Gastrocnemius medialis (tissue), 4 donors: ENCODE results near the gene PTPN3. TPM values are rescaled to one million over a fixed set of nuclear protein-coding genes. Genes with fewer than 3 reads are reported as not detected.

ENCODE experiments used
- ATAC-seq, 2 donors: fragments of 150-250 bp; one replicate each; pipeline ENCODE4 v1.9.1; 2016
- DNase-seq, 2 donors: peaks; one replicate each; pipeline ENCODE4 v3.0.0-alpha.2; 2019
- H3K27ac ChIP-seq, 4 donors: fragments of 200-600 bp; sonication (generic); 1 replicate in 1 of 4; 2 replicates in 3 of 4; pipeline ENCODE4 v1.5.1; 2016 to 2018; ENCODE audit warnings: mild to moderate bottlenecking in 2 of 4, moderate library complexity in 1 of 4
- H3K27me3 ChIP-seq, 3 donors: fragments of 200-600 bp; sonication (generic) in 2 of 3; 1 replicate in 1 of 3; 2 replicates in 2 of 3; pipeline versions ENCODE4 v1.5.1 to v1.6.0; 2016 to 2019; ENCODE audit warnings: mild to moderate bottlenecking in 1 of 3, moderate library complexity in 1 of 3
- H3K36me3 ChIP-seq, 2 donors: fragments of 200-600 bp; sonication (generic) in 1 of 2; one replicate each; pipeline ENCODE4 v1.5.1; 2017 to 2018
- H3K4me1 ChIP-seq, 2 donors: fragments of 200-600 bp; sonication (generic) in 1 of 2; one replicate each; pipeline ENCODE4 v1.5.1; 2016 to 2017; ENCODE audit warnings: mild to moderate bottlenecking in 2 of 2
- H3K4me3 ChIP-seq, 4 donors: fragments of 200-600 bp; sonication (generic) in 3 of 4; 1 replicate in 1 of 4; 2 replicates in 3 of 4; pipeline ENCODE4 v1.5.1; 2016 to 2019; ENCODE audit warnings: mild to moderate bottlenecking in 2 of 4
- H3K9me3 ChIP-seq, 3 donors: fragments of 200-600 bp; sonication (generic) in 2 of 3; 1 replicate in 1 of 3; 2 replicates in 2 of 3; pipeline ENCODE4 v1.5.1; 2016 to 2019
- POLR2A ChIP-seq, 2 donors: fragments of 450-650 bp; IDR thresholded peaks; one replicate each; pipeline ENCODE4 v1.6.1; 2017; ENCODE audit warnings: antibody characterized with exemption in 2 of 2, mild to moderate bottlenecking in 2 of 2, moderate library complexity in 2 of 2
- in situ Hi-C, 4 donors: fragments of 200-750 bp; cut with MboI; loops; one replicate each; pipeline versions ENCODE4 v1.15.0 to v1.8.0; 2017; ENCODE audit warnings: low sequenced_read_pairs in 4 of 4
- intact Hi-C: fragments of 100-400 bp; cut with DNase I; formaldehyde crosslinking; loops from one replicate; pipeline ENCODE4 v1.15.1; 2023; ENCODE audit warnings: low total_unique reads
- total RNA-seq, 4 donors: library from RNA; depleted of rRNA; stranded (reverse); fragments of >200 nt; gene quantifications; one replicate each; pipeline versions ENCODE4 v1.1.0 to v1.2.3, GENCODE V29; 2016
- TF ChIP-seq, protein P1 (sequence below), 5 experiments: fragments of 450-650 bp in 3 of 5; fragments of 200-600 bp in 2 of 5; sonication (generic) in 2 of 5; IDR thresholded peaks in 4 of 5; conservative IDR thresholded peaks in 1 of 5; 1 replicate in 4 of 5; 2 replicates in 1 of 5; pipeline ENCODE4 v1.5.1; 2016 to 2019; ENCODE audit warnings: antibody characterized with exemption in 5 of 5, mild to moderate bottlenecking in 3 of 5, moderate library complexity in 3 of 5

Gene PTPN3
- total RNA-seq, 4 donors from 2014 or later, result 15.6 to 305 (median 82.2) TPM

DNA sequence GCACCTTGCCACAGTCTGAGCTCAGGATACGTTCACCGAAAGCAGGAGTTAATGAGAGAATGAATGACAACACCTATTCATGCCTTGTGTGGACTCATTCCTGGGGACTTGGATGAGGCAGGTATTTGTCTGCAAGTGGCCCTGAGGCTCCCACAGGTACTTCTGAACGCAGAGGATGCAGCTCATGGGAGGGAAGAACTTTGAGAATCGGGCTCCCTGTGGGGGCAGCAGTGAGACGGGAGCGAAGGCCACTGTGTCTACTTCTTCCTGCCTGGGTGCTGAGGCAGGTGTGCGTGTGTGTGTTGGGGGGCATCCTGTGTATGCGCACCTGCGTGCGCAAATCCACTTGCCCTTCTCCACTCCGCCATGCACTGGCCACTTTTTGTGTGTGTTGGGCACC, 42.2 kb downstream of the PTPN3 start:
- Histone ChIP-seq H3K27me3 (no peaks in the 10 kb centered on the region), H3K27ac (no peak overlapping the region), H3K9me3 (no peaks in the 10 kb centered on the region), H3K36me3 (peaks cover 0 to 13% of the 10 kb centered on the region in 2 donors), H3K4me1 (peaks cover 0 to 17% of the 10 kb centered on the region in 2 donors), H3K4me3 (no peak overlapping the region)
- ATAC-seq (no peak), DNase-seq (no peak)
- intact Hi-C loops, result no loop called here
- TF ChIP-seq POLR2A (IDR thresholded peaks at IDR 0.05), result no peak
- TF ChIP-seq, protein P1, sequence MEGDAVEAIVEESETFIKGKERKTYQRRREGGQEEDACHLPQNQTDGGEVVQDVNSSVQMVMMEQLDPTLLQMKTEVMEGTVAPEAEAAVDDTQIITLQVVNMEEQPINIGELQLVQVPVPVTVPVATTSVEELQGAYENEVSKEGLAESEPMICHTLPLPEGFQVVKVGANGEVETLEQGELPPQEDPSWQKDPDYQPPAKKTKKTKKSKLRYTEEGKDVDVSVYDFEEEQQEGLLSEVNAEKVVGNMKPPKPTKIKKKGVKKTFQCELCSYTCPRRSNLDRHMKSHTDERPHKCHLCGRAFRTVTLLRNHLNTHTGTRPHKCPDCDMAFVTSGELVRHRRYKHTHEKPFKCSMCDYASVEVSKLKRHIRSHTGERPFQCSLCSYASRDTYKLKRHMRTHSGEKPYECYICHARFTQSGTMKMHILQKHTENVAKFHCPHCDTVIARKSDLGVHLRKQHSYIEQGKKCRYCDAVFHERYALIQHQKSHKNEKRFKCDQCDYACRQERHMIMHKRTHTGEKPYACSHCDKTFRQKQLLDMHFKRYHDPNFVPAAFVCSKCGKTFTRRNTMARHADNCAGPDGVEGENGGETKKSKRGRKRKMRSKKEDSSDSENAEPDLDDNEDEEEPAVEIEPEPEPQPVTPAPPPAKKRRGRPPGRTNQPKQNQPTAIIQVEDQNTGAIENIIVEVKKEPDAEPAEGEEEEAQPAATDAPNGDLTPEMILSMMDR (IDR thresholded peaks at IDR 0.05 in 4 of 5, conservative IDR thresholded peaks at IDR 0.05 in 1 of 5), result no peak
- in situ Hi-C loops, result no loop called here

DNA sequence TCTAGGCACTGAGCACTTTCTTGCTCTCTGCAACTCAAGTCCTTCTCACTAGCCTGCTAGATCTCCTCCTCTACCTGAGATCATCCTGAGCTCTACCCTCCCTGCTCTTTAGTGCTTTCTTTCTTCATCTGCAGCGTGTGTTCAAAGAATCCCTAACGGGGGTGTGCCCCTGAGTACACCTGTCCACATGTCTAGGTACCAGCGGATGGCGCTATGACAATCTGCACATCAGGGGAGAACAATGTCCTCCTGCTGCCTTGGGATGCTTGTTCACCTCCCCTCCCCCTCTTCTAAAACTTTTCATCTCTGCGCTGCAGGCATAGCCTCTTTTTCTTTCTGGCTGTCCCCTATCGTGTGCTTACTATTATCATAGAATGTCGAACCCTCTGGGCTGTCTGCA, 42.7 kb downstream of the PTPN3 start:
- Histone ChIP-seq H3K4me1 (peaks cover 3 to 21% of the 10 kb centered on the region in 2 donors), H3K4me3 (no peak overlapping the region), H3K9me3 (no peaks in the 10 kb centered on the region), H3K27me3 (no peaks in the 10 kb centered on the region), H3K27ac (no peak overlapping the region), H3K36me3 (peaks cover 0 to 13% of the 10 kb centered on the region in 2 donors)
- TF ChIP-seq, protein P1 (IDR thresholded peaks at IDR 0.05 in 4 of 5, conservative IDR thresholded peaks at IDR 0.05 in 1 of 5), result no peak
- TF ChIP-seq POLR2A (IDR thresholded peaks at IDR 0.05), result no peak
- no peak for DNase-seq
- ATAC-seq, result no peak
- in situ Hi-C loops, result no loop called here
- intact Hi-C loops, result no loop called here

DNA sequence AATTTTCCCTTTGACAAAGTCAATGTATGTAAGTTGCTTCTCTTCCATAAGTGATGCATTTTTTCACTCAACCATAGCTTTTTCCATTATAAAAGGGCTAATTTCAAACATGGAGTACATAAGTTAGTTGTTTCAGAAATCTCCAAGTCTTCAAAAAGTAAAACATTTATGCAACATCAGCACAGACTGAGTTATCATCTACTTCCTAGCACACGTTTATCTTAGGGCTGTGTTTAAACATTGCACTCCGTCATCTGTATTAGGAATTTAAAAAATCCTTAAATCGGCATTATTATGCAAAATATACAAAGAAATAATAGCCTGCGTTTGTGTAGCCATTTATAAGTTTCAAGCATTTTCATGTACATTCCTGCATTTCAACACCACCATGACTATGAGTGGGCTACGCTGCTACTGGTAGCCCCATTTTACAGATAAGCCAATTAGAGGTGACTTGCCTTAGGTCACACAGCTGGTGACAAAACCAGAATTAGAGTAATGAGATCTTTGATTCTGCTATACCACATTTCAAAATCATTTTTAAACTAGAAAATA, 43.4 kb downstream of the PTPN3 start:
- DNase-seq (no peak), ATAC-seq (no peak)
- peak overlapping the region in 1 of 4 donors; percentile 79 for H3K27ac ChIP-seq
- no peaks in the 10 kb centered on the region for H3K9me3 ChIP-seq
- no peak overlapping the region for H3K4me3 ChIP-seq
- in situ Hi-C loops (no loop called here), intact Hi-C loops (no loop called here)
- no peaks in the 10 kb centered on the region for H3K27me3 ChIP-seq
- TF ChIP-seq, protein P1 (IDR thresholded peaks at IDR 0.05 in 4 of 5, conservative IDR thresholded peaks at IDR 0.05 in 1 of 5), result no peak
- no peak for TF ChIP-seq POLR2A (IDR thresholded peaks at IDR 0.05)
- H3K4me1 ChIP-seq, result peaks cover 11 to 28% of the 10 kb centered on the region in 2 donors
- peaks cover 0 to 13% of the 10 kb centered on the region in 2 donors for H3K36me3 ChIP-seq

DNA sequence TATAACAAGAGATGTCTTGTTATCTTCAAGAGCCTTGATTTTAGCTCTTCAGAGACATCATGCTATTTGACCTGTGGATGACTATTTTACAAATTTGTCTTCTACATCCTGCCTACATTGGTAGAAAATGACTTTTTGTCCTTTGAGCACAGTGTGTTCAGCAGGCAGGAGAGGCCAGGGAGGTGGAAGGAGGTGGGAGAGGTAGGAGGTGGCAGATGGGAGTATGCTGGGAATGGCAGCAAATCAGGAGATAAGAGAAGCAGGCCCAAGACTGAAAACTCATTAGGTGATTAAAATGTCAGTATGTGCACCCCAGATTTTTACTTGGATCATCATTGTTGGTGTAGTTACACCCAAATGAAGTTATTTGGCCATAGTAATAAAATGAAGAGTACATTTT, 44.1 kb downstream of the PTPN3 start:
- in situ Hi-C loops (no loop called here), intact Hi-C loops (no loop called here)
- Histone ChIP-seq H3K36me3 (peaks cover 0 to 13% of the 10 kb centered on the region in 2 donors), H3K27ac (peak overlapping the region in 2 of 4 donors; percentile 26 to 79), H3K4me3 (no peak overlapping the region), H3K27me3 (no peaks in the 10 kb centered on the region), H3K4me1 (peaks cover 16 to 32% of the 10 kb centered on the region in 2 donors), H3K9me3 (no peaks in the 10 kb centered on the region)
- no peak for TF ChIP-seq POLR2A (IDR thresholded peaks at IDR 0.05)
- TF ChIP-seq, protein P1 (IDR thresholded peaks at IDR 0.05 in 4 of 5, conservative IDR thresholded peaks at IDR 0.05 in 1 of 5), result no peak
- ATAC-seq (no peak), DNase-seq (no peak)
